Measurements from ENCODE around the gene KIFC3.
"Not testable (repeated sequence)": the region's sequence is repeated elsewhere in the genome, so short reads cannot be mapped to it uniquely, and the experiment has no call there.

DNA sequence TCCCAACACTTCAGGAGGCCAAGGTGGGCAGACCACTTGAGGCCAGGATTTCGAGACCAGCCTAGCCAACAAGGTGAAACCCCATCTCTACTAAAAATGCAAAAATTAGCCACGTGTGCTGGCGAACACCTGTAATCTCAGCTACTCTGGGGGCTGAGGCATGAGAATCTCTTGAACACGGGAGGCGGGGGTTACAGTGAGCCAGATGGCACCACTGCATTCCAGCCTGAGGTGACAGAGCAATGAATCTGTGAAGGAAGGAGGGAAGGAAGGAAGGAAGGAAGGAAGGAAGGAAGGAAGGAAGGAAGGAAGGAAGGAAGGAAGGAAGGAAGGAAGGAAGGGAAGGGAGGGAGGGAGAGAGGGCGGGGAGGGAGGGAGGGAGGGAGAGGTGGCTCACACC lies 44.6 kb upstream of the KIFC3 start:
- TF ChIP-seq POLR2A (IDR thresholded peaks at IDR 0.05; ENCODE audit: extremely low read depth, insufficient read length): not testable (repeated sequence)
- TF ChIP-seq, protein P1, sequence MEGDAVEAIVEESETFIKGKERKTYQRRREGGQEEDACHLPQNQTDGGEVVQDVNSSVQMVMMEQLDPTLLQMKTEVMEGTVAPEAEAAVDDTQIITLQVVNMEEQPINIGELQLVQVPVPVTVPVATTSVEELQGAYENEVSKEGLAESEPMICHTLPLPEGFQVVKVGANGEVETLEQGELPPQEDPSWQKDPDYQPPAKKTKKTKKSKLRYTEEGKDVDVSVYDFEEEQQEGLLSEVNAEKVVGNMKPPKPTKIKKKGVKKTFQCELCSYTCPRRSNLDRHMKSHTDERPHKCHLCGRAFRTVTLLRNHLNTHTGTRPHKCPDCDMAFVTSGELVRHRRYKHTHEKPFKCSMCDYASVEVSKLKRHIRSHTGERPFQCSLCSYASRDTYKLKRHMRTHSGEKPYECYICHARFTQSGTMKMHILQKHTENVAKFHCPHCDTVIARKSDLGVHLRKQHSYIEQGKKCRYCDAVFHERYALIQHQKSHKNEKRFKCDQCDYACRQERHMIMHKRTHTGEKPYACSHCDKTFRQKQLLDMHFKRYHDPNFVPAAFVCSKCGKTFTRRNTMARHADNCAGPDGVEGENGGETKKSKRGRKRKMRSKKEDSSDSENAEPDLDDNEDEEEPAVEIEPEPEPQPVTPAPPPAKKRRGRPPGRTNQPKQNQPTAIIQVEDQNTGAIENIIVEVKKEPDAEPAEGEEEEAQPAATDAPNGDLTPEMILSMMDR (IDR thresholded peaks at IDR 0.05; ENCODE audit: low read depth, low read length): not testable (repeated sequence)
